ENCODE measurements around the gene LAIR1.

DNA sequence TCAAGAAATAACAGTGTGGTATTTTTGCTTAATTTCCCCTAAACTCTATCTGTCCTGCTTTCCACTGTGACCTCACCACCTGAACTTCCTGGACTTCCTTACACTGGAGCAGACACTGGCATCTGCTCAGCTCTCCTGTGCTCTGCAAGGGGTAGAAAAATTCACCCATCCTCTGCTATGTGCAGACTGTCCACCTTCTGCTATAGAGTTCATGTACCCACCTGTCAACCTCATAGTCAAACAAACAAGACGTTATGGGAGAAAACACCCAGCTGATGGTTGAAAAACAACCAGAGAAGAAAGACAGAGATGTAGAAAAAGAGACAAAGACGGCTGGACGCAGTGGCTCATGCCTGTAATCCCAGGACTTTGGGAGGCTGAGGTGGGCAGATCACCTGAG, 12.2 kb downstream of the LAIR1 start:
- TF ChIP-seq, protein P1, sequence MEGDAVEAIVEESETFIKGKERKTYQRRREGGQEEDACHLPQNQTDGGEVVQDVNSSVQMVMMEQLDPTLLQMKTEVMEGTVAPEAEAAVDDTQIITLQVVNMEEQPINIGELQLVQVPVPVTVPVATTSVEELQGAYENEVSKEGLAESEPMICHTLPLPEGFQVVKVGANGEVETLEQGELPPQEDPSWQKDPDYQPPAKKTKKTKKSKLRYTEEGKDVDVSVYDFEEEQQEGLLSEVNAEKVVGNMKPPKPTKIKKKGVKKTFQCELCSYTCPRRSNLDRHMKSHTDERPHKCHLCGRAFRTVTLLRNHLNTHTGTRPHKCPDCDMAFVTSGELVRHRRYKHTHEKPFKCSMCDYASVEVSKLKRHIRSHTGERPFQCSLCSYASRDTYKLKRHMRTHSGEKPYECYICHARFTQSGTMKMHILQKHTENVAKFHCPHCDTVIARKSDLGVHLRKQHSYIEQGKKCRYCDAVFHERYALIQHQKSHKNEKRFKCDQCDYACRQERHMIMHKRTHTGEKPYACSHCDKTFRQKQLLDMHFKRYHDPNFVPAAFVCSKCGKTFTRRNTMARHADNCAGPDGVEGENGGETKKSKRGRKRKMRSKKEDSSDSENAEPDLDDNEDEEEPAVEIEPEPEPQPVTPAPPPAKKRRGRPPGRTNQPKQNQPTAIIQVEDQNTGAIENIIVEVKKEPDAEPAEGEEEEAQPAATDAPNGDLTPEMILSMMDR (conservative IDR thresholded peaks at IDR 0.05) = no peak
- TF ChIP-seq ZFX (IDR thresholded peaks at IDR 0.05) = no peak
